Measurements from ENCODE around the gene EFNA4.

EFNA4 gene

GRCh38 chr1:155079487-155080311 is 16.2 kb downstream of the EFNA4 start:
- Mint-ChIP-seq H3K4me3 (peak overlapping the region; percentile 86), H3K27ac (peak overlapping the region; percentile 14), H3K9me3 (no peaks in the 10 kb centered on the region), H3K36me3 (no peaks in the 10 kb centered on the region), H3K27me3 (peaks cover 17% of the 10 kb centered on the region), H3K4me1 (peaks cover 33% of the 10 kb centered on the region)
- ATAC-seq (ENCODE audit: low read depth) (peak; percentile 5), DNase-seq (ENCODE audit: low spot score in 2 of 2) (no peak)

DNA sequence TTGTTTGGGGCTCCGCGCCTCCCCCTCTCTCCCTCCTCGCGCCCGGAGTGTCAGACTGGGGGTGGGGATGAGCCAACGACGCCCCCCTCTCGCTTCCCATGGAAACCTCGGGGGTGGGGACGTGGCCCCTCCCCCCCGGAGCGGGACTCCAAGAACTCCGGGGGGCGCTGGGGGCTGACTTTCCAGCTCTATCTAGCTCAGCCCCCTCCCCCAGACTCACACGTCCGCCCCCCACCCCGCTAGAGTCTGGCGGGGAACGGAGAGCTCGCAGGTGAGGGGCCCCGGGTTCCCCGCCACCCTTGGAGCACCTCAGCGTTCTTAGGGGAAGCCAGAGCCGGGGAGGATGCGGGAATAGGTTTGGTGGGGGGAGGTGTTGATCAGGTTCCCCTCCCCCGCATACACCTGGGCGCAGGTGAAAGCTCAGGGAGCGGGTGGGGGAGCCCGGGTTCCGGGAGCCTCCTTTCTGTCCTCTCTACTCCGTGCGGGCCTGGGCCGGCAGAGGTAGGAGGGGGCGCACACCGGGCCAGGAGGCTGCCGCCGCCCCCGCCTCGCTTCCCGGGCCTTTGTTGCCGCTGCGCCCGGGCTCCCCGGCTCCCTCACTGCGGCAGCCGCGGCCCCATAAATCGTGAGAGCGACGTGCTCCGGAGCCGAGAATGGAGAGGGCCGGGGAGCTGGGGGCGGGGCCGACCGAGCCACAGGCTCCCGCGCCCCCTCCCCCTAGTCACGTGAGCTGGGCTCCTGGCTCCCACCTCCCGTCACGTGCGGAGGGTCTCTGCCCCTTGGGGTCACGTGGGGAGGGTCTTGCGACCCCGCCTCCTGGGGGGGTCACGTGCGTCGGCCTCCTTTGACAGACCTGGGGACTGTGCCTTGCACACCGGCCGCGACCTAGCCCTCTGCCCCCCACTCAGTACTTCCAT is 17.0 kb downstream of the EFNA4 start:
- Mint-ChIP-seq H3K27ac (no peak overlapping the region), H3K9me3 (no peaks in the 10 kb centered on the region), H3K4me3 (peak overlapping the region; percentile 43), H3K36me3 (no peaks in the 10 kb centered on the region), H3K4me1 (peaks cover 37% of the 10 kb centered on the region), H3K27me3 (peaks cover 17% of the 10 kb centered on the region)
- ATAC-seq (ENCODE audit: low read depth) (no peak), DNase-seq (ENCODE audit: low spot score in 2 of 2) (peak in 1 of 2 donors; percentile 48)

DNA sequence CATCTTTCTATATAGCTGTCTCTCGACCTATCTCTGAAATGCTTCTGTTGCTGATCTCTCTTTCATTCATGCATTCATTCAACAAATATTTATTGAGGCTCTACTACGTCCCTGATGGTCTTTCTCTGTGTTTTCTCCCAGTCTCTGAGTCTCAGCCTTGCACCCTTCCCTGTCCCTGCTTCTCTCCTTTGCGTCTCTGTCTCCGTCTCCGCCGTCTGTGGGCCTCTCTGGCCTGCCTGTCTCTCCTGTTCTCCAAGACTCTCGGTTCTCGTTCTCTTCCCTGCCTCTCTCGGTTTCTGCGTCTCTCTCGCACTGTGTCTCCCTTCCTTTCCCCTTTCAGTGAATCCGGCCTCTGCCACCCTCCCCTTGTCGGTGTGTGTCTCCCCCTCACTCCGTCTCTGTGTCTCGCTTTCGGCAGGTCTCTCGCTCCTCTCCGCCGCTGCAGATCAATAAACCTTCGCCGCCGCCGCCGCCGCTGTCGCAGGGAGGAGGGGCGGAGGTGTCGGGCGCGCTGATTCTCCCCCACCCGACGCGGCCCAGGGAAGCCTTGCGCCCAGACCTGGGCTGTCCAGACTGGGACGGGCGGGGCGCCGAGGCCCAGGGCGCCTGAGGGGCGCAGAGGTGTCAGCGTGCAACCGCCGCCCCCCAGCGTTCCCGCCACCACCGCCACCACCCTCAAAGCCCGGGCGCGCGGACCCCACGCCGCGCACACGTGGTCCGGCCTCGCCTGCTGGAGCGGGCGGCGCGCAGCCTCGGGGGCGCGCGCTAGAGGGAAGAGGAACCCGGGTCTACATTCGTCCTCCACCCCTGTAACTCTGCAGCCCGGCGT is 18.1 kb downstream of the EFNA4 start:
- ATAC-seq (ENCODE audit: low read depth) (no peak), DNase-seq (ENCODE audit: low spot score in 2 of 2) (no peak)
- Mint-ChIP-seq H3K4me3 (peak overlapping the region; percentile 62), H3K36me3 (no peaks in the 10 kb centered on the region), H3K9me3 (no peaks in the 10 kb centered on the region), H3K27ac (peak overlapping the region; percentile 7), H3K27me3 (peaks cover 17% of the 10 kb centered on the region), H3K4me1 (peaks cover 41% of the 10 kb centered on the region)

DNA sequence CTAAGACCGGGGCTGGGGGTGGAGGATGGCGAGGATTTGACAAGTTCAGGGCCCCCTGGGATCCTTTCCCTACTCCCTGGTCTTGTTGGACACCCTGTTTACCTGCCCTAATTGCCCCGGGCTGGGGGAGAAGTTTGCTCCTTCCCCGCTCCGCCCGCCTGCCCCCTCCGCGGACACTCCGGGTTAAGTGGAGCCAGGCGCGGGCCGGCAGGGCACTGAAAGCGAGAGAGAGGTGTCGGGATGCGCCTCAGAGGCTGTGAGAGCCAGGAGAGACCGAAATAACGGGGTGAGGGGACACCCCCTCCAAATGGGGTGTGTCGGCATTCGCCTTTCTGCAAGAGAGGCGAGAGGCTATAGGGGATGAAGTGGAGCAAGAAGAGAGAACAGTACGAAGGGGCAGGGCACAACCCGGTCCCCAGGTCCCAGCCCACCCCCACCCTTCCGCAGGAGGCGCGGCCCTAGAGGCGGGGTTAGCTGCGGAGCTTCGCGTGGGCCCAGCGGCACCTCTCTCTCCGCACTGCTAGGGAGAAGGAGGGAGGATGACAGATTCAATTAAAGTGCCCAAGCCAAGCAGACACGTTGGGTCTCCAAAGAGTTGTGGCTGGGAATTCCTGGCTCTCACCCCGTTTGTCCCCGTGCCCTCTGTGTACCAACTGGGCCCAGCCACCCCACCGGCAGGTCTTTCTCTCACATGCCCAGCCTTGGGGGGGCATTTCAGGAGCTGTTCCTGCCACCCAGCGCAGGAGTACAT is 18.9 kb downstream of the EFNA4 start:
- H3K27me3 Mint-ChIP-seq: peaks cover 17% of the 10 kb centered on the region
- no peaks in the 10 kb centered on the region for H3K9me3 Mint-ChIP-seq
- H3K4me1 Mint-ChIP-seq: peaks cover 41% of the 10 kb centered on the region
- no peak overlapping the region for H3K27ac Mint-ChIP-seq
- DNase-seq (ENCODE audit: low spot score in 2 of 2) (no peak), ATAC-seq (ENCODE audit: low read depth) (no peak)
- H3K36me3 Mint-ChIP-seq: no peaks in the 10 kb centered on the region
- H3K4me3 Mint-ChIP-seq: peak overlapping the region; percentile 42

DNA sequence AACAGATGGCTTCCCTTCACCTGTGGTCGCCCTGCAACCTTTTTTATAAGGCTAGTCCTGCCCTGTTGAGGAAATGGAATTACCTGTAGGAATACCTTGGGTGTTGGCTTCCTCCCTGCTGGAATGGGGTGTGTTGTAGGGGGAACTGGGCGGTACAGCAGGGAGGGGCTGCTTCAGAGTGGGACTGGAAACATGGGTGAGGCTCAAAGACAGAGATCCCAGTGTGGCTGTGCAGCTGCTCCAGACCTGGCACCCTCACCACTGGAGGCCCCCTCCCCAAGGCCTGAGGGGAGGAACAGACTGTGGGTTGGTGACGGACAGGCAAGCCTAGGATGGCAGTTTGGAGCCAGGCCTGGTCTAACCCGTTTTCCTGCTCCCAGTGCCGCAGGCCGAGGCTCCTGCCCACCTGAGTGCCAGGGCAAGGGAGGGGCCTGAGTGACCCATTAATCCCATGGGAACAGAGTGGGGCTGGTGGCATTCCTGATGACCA is 19.6 kb downstream of the EFNA4 start:
- no peak overlapping the region for H3K27ac Mint-ChIP-seq
- no peaks in the 10 kb centered on the region for H3K36me3 Mint-ChIP-seq
- H3K27me3 Mint-ChIP-seq: peaks cover 17% of the 10 kb centered on the region
- ATAC-seq (ENCODE audit: low read depth) (no peak), DNase-seq (ENCODE audit: low spot score in 2 of 2) (no peak)
- H3K9me3 Mint-ChIP-seq: no peaks in the 10 kb centered on the region
- peaks cover 36% of the 10 kb centered on the region for H3K4me1 Mint-ChIP-seq
- peak overlapping the region; percentile 6 for H3K4me3 Mint-ChIP-seq

- Mint-ChIP-seq H3K4me3 (peak overlapping the region; percentile 90), H3K9me3 (no peaks in the 10 kb centered on the region), H3K27ac (peak overlapping the region; percentile 80), H3K27me3 (peaks cover 17% of the 10 kb centered on the region), H3K4me1 (peaks cover 36% of the 10 kb centered on the region), H3K36me3 (no peaks in the 10 kb centered on the region)
- DNase-seq (ENCODE audit: low spot score in 2 of 2): no peak
- ATAC-seq (ENCODE audit: low read depth): no peak
These were observed 20.6 kb downstream of the EFNA4 start for GRCh38 chr1:155083865-155084721.

GRCh38 chr1:155084722-155085503 is 21.4 kb downstream of the EFNA4 start:
- peak; percentile 93 for DNase-seq (ENCODE audit: low spot score in 2 of 2)
- peak overlapping the region; percentile 80 for H3K27ac Mint-ChIP-seq
- H3K36me3 Mint-ChIP-seq: no peaks in the 10 kb centered on the region
- no peaks in the 10 kb centered on the region for H3K9me3 Mint-ChIP-seq
- H3K27me3 Mint-ChIP-seq: peaks cover 13% of the 10 kb centered on the region
- peaks cover 29% of the 10 kb centered on the region for H3K4me1 Mint-ChIP-seq
- ATAC-seq (ENCODE audit: low read depth): peak; percentile 74
- H3K4me3 Mint-ChIP-seq: peak overlapping the region; percentile 90

GRCh38 chr1:155085504-155086127 is 22.1 kb downstream of the EFNA4 start:
- DNase-seq (ENCODE audit: low spot score in 2 of 2) (peak in 1 of 2 donors; percentile 49), ATAC-seq (ENCODE audit: low read depth) (peak; percentile 16)
- Mint-ChIP-seq H3K4me1 (peaks cover 28% of the 10 kb centered on the region), H3K9me3 (no peaks in the 10 kb centered on the region), H3K36me3 (no peaks in the 10 kb centered on the region), H3K4me3 (peak overlapping the region; percentile 90), H3K27ac (peak overlapping the region; percentile 80), H3K27me3 (peaks cover 13% of the 10 kb centered on the region)

- Mint-ChIP-seq H3K36me3 (no peaks in the 10 kb centered on the region), H3K4me1 (peaks cover 28% of the 10 kb centered on the region), H3K4me3 (peak overlapping the region; percentile 70), H3K27me3 (peaks cover 13% of the 10 kb centered on the region), H3K9me3 (no peaks in the 10 kb centered on the region), H3K27ac (peak overlapping the region; percentile 80)
- peak; percentile 89 to 95 for DNase-seq (ENCODE audit: low spot score in 2 of 2)
- ATAC-seq (ENCODE audit: low read depth): peak; percentile 17
These were observed 22.7 kb downstream of the EFNA4 start for GRCh38 chr1:155086128-155086741.

DNA sequence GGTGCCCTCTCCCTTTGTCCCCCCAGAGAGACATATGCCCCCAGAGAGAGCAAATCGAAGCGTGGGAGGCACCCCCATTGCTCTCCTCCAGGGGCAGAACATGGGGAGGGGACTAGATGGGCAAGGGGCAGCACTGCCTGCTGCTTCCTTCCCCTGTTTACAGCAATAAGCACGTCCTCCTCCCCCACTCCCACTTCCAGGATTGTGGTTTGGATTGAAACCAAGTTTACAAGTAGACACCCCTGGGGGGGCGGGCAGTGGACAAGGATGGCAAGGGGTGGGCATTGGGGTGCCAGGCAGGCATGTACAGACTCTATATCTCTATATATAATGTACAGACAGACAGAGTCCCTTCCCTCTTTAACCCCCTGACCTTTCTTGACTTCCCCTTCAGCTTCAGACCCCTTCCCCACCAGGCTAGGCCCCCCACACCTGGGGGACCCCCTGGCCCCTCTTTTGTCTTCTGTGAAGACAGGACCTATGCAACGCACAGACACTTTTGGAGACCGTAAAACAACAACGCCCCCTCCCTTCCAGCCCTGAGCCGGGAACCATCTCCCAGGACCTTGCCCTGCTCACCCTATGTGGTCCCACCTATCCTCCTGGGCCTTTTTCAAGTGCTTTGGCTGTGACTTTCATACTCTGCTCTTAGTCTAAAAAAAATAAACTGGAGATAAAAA is 23.5 kb downstream of the EFNA4 start:
- Mint-ChIP-seq H3K27ac (no peak overlapping the region), H3K27me3 (peaks cover 8% of the 10 kb centered on the region), H3K4me3 (no peak overlapping the region), H3K36me3 (no peaks in the 10 kb centered on the region), H3K4me1 (peaks cover 23% of the 10 kb centered on the region), H3K9me3 (no peaks in the 10 kb centered on the region)
- DNase-seq (ENCODE audit: low spot score in 2 of 2) (no peak), ATAC-seq (ENCODE audit: low read depth) (no peak)

Data from memory B cell (primary cell).